HT-29 (cell line): ENCODE measurements around the gene SPATA45. TPM values are rescaled to one million over a fixed set of nuclear protein-coding genes. Genes with fewer than 3 reads are reported as not detected.

Experiments
- DNase-seq: peaks from one replicate; pipeline ENCODE4 v3.0.0-alpha.2; 2015; ENCODE audit warnings: low spot score
- total RNA-seq: library from RNA; depleted of rRNA; stranded (reverse); fragments of >200 nt; shearing (Covaris generic); gene quantifications from 2 replicates; pipeline ENCODE4 v1.2.3, GENCODE V29; 2014

Gene SPATA45
- total RNA-seq, 1 experiment from 2014 or later, result not detected

DNA sequence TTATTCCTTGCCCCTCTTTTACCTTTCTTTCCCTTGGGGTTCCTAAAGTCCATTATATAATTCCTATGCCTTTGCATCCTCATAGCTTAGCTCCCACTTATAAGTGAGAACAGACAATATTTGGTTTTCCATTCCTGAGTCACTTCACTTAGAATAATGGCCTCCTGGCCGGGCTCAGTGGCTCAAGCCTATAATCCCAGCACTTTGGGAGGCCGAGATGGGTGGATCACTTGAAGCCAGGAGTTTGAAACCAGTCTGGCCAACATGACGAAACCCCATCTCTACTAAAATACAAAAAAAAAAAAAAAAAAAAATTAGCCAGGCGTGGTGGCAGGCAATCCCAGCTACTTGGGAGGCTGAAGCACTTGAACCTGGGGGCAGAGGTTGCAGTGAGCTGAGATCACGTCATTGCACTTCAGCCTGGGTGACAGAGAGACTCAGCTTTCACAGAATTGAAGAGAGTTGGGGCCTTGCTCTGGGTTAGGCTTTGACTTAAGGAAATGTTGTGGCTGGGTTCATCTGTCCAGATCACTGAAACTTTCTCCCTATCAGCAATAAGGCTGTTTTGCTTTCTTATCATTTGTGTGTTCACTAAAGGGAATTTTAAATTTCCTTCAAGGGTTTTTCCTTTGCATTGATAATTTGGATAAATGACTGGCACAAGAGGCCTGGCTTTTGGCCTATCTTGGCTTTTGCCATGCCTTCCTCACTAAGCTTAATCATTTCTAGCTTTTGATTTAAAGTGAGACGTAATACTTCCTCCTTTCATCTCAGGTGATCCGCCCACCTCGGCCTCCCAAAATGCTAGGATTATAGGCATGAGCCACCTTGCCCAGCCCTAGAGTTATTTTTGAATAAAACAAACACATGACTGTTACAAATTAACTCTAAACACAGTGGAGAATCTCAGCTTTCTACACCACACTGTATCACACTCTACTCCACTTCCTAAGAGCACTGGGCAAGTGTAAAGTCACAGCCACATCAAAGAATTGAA is 13.9 kb downstream of the SPATA45 start:
- DNase-seq, result peak; percentile 61

DNA sequence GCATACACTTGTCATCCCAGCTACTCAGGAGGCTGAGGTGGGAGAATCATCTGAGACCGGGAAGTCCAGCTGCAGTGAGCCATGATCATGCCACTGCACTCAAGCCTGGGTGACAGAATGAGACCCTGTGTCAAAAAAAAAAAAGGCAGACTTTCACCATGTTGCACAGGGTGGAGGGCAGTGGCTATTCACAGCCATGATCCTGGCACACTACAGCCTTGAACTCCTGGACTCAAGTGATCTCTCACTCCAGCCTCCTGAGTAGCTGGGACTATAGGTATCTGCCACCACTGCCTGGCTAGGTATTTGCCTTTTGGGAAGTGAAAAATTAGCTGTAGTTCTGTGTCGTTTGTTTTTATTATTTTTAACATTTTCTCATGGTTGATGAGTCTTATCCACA is 19.1 kb downstream of the SPATA45 start:
- DNase-seq, result no peak

DNA sequence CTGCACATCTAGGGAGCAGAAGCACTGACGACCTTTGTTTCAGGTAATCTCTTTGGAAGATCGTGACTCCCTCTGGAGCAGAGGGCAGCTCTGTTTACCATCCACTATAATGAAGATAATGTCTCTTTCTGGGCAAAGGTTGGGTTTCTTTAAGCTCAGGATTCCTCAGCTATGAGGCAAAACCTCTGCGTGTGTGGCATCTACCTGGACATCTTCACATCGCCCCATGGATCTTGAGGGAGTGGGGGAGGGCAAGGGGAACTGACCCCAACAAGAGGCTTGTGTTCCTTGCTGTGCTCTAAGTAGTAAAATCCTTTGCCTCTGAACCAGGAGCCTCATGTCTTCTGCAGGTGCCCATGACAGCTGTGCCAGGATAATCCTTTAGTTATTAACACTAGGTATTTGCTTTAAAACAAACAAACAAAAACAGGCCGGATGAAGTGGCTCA is 19.6 kb downstream of the SPATA45 start:
- peak; percentile 69 for DNase-seq

DNA sequence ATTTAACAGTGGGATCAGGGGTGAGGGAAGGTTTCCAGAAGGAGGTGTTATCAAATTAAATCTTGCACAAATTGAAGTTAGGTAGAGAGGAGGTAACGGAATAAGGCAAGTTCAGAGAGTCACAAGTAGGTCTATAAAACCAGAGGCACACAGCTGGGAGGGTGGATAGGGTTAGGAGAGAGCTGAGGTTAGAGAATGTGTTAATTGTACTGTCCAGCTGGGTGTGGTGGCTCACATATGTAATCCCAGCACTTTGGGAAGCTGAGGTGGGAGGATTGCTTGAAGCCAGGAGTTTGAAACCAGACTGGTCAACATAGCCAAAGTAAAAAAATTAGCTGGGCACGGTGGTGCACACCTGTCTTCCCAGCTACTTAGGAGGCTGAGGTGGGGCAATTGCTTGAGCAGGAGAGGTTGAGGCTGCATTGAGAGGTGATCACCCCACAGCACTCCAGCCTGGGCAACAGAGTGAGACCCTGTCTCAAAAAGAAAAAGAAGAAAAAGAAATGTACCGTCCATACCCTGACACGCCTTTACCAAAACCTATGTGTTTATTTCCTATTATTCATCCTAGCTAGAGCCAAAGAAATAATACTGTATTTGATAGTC is 20.2 kb downstream of the SPATA45 start:
- DNase-seq, result no peak

DNA sequence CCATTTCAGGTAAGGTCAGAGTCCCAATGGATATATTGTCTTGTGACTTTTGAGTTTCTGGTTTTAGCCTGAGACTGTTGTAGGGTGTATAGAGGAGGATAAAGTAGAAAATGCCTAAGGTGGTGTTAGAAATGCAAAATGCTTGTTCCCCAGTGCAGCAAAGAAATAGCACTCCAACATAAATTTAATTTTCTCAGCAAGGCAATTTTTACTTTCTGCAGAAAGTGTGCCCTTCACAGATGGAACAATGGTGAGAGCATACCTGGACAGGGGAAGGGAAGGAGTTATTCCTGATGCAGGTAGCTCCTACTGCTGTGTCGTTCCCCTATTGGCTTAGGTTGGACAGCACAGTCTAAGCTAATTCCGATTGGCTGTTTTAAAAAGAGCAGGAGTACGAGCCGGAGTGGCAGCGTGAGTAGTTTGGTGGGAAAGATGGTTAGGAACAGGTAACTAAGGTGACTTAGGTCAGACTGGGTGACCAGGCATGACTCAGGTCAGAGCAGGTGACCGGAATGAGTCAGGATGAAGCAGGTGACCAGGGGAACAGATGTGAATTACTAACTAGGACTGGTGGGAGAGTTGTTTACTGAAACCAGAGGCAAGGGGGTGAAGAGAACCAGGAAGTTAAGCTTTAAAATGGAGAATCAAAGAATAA is 21.5 kb downstream of the SPATA45 start:
- DNase-seq, result no peak

DNA sequence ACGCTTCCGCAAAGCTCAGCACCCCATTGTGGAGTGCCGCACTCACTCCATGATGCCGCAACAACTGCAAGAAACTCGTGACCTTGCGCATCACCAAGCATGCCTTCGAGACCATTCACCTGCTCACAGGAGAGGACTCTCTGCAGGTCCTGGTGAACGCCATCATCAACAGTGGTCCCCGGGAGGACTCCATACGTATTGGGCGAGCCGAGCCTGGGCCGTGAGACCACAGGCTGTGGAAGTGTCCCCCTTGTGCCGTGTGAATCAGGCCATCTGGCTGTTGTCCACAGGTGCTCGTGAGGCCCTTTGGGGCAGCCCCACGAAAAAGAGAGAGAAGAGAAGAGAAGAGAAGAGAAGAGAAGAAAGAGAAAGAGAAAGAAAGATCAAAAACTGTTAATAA is 23.2 kb downstream of the SPATA45 start:
- DNase-seq, result no peak

DNA sequence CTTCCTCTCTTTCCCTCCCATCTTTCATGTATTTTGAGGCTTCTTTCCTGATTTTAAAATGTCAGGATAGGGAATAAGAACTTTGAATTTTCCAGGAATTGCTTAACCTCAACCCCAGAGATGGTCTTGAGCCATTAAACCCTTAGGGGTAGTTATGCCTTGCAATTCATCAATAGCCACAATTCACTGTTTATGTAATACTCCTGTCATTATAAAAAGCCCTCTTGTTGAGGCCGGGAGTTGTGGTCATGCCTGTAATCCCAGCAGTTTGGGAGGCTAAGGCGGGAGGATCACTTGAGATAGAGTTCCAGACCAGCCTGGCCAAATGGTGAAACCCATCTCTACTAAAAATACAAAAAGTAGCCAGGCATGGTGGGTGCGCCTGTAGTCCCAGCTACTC is 24.5 kb downstream of the SPATA45 start:
- no peak for DNase-seq

DNA sequence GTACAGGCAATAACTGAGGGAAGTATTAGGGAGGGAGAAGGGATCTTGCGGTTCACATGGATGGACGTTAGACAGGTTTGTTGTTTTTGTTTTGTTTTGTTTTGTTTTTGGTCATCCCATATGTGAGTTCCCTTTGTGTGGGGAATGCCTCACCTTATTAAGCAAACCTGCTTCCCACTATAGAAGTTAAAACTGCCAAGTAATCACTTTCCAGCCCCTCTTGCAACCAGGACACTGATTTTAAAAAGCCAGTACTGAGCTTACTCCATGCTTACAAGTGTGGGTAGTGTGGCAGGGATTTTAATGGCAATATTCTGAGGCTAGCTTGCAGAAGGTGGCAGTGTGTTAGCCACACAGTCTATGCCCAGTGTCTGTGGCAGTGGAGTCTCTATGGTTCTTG is 26.5 kb downstream of the SPATA45 start:
- DNase-seq, result no peak

DNA sequence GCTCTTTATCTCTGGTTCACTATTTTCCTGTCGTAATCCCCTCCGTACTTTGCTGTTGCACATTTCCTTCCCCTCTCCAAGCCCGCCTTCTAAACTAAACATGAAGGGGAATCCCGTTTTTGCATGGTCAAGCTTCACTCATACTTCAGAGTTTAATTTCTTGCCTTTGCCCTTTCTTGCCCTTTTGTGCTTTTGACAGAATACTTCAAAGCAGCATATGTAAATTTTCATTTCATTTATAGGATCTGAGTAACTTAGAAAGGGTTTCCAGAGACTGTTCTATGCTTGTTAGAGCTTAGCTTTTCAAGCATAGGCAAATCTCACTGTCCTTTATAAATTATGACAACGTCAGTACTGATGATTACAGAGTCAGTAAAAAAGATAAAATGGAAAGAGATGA is 27.7 kb downstream of the SPATA45 start:
- no peak for DNase-seq

DNA sequence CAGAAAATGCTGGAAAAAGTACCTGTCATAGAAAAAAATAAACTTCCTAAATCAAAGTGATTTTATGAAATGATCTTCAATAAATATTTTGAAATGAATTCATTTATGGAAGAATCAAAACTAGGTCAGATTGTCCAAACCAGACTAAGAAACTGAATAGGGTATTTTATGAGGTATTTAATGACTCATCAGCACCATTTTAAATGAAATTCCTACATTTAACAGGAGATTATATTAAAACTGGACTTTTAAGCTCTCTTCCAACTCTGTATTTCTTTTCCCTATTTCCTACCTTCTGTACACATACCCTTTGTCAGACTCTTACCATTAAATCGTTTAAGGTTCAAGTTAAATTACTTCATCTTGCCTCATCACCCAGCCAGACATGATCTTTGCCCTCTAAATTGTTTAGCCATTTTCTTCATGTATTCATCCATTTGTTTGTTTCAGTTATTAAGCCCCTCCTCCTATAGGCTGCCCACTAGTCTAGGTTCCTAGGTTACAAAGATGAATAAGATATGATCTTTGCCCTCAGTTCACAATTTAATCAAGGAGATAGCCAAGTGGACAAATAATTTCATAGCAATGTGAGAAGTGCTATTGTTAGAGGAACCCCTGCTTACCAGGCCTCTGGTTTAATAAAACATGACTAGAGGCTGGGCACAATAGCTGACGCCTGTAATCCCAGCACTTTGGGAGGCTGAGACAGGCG is 30.7 kb downstream of the SPATA45 start:
- peak; percentile 39 for DNase-seq

DNA sequence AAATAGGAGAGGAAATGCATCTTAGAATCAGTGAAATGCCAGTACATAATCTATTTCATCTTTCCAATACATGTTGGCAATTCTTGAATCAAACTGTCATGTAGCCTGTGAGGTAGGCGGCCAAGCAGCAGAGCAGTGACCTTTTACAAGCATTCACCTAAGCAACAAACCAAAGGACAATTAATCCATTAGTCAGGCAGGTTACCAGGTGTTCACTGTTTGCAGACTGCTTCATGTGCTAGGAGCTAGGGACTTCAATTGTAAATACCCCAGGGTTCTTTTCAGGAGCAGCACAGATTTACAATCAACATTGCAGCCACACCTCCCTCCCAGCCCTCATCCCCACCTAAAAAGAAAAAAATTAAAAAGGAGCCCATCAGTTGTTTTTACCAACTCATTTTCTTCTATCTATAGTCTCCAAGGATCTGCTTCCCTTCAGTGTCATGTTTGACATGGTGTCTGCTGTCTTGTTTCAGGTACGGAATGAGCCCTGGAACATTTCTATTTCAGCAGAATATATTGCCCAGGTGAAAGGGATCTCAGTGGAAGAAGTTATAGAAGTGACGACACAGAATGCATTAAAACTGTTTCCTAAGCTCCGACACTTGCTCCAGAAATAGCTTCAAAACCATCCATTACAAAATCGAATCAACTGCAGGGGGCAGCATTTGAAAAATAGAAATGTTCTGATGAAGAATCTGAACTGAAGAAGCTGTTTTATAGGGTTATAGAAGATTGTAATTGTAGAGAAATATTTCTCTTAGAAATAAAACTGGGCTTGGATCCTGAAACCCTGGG is 32.7 kb downstream of the SPATA45 start:
- peak; percentile 57 for DNase-seq

DNA sequence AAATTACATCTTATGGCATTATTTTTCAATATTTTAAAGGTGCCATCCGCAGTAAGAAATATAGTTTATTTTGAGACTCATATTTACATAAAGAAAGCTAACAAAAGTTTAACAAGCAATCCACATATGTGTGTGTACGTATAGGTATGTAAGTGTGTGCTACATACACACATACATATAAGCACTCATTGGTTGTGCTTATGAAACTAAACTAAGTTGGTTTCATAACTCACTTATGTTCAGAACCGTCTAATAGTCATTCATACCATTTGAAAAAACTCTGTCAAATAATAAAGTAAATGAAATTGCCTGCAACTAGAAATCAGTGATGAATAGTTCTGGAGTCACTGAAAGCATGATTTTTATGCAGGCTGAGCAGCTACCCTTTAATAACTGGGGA is 41.7 kb downstream of the SPATA45 start:
- DNase-seq, result no peak

DNA sequence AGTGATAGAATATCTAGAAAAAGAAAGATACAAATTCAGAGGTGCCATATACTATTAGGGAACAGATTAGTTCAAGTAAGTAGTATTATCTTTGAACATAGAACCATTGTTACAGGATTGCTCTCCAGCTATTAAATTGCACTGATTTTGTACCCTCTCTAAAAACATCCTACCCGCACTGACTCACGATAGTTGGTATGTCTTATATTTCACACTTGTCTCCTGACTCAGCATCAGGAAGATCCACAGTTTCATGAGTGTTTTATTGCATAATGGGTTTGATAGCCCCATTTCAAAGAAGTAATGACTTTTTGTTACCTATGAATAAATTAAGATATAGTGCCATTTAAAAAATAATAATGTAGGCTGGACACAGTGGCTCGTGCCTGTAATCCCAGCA is 49.8 kb downstream of the SPATA45 start:
- DNase-seq, result no peak

DNA sequence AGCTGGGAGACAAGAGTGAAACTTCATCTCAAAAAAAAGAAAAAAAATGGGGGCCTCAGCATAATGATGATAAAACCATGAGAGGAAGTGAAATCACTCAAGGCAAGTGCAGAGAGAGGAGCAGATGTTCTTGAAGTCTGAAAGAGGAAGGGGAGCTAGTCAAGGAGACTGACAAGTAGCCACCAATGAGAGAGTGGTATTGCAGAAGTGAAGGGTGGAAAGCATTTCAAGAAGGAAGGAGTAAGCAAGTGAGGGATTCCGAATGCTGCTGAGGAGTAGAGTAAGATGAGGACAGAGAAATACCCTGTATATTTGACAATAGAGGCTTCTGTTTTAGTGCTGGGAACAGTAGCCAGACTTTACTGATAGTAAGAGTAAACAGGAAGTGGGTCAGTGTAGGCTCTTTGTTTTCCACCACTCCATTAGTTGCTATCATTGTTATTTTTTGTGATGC is 52.9 kb downstream of the SPATA45 start:
- no peak for DNase-seq

DNA sequence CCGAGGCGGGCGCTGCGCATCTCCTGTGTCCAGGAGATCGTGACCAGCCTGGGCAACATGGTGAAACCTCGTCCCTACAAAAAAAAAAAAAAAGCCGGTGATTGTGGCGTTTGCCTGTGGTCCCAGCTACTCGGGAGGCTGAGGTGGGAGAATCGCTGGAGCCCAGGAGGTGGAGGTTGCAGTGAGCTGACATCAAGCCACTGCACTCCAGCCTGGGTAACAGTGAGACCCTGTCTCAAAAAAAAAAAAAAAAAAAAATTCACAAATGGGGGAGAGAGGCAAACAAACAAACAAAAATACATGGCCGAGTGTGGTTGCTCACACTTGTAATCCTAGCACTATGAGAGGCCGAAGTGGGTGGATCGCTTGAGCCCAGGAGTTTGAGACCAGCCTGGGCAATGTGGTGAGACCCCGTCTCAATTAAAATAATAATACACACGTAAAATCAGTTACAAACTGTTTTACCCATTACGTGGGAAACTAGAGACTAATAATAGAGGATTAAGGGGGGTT is 55.0 kb downstream of the SPATA45 start:
- DNase-seq, result no peak

DNA sequence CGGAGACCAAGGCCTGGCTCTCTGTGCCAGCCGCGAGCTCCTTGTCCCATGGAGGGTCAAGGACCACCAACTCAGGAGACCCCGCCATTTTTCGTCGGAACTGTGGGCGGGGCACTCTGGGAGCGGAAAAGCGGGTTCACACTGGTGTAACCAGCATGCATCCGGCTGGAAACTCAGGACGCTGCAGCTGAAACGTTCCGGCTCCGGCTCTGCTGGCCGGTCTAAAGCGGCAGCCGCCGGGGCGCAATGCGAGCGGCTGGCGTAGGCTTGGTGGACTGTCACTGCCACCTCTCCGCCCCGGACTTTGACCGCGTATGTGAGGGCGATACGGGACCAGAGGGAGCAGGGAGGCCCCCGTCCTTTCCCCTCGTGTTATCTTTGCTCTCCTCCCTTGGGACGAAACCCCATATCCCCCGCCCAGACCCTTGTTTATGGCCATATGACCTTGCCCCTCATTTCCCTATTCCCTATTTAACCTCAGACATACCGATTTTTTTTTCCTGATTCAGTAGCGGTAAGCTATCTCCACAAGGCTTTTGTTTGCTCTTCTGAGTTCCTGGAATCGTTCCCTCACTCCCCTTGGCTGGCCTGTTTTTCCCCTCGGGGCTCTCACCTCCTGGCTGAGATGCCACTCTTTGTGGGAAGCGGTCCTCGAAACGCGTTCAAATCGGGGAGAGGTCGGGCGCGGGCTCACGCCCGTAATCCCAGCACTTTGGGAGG is 55.6 kb downstream of the SPATA45 start, which contains the start of the genes NSL1 and TATDN3:
NSL1 (minus strand) TSS at position 102 of the 720 bp plus-strand sequence; CDS start at position 88, 14 bp downstream.
TATDN3 (plus strand) TSS at position 219 of the 720 bp plus-strand sequence; CDS start at position 247, 28 bp downstream.
- DNase-seq, result peak; percentile 98

DNA sequence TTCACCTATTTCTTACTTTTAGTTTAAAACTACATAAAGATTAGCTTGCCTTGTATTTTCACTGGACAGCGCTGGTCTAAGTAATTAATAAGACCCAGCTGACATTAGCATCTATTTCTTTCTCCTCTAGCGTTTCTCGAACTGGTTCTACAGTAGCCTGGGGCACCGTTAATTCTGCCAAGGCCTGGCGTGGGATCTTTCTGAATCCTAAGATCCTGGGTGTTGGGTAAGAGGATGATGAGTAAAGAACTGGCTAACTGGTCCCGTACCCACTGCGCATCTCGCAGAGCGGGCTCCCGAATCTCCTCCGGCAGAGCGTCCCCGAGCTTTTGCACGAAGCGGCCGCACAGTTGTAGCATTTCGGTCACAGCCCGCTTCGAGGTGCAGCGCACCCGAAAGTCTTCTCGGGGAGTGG is 56.2 kb downstream of the SPATA45 start:
- no peak for DNase-seq

DNA sequence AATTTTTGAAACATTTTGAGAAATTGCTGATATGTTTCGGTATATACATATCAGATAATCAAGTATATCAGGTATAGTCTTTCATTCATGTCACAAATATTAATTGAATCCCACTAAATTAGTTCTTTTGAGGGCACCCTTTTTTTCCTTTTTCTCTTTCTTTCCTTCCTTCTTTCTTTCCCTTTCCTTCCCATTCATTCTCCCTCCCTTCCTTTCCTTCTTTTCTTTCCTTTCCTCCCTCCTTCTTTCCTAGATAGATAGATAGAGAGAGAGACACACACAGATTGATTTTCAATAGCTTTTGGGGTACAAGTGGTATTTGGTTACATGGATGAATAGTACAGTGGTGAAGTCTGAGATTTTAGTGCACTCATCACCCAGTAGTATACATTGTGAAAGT is 61.6 kb downstream of the SPATA45 start:
- no peak for DNase-seq

DNA sequence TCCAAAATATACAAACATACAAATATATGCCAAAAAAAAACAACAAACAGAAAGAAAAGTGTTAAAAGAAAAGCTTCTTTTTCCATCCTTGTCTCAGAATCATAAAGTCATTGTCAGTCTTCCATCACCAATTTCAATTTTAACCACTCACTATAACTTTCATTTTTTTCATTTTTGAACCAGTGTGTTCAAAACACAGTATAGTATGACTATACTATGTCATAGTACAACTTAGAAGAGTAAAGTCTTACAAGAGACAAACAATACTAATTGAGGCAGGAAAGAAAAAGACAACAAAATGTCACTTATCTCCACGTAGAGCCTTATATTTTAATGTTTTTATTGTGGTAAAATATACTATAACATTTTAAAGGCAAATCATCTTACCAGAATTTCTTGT is 63.5 kb downstream of the SPATA45 start:
- DNase-seq, result no peak
